GM19328 (cell line): ENCODE data around the gene CCT6A.
"Not testable (repeated sequence)": the region's sequence is repeated elsewhere in the genome, so short reads cannot be mapped to it uniquely, and the experiment has no call there.

Experiments used
- ATAC-seq: cut with Tn5 transposase; IDR thresholded peaks from one replicate; pipeline ENCODE4 v1.9.1; 2021; ENCODE audit warnings: mild to moderate bottlenecking, moderate library complexity; ENCODE audit not compliant: unreplicated experiment

Gene CCT6A, protein sequence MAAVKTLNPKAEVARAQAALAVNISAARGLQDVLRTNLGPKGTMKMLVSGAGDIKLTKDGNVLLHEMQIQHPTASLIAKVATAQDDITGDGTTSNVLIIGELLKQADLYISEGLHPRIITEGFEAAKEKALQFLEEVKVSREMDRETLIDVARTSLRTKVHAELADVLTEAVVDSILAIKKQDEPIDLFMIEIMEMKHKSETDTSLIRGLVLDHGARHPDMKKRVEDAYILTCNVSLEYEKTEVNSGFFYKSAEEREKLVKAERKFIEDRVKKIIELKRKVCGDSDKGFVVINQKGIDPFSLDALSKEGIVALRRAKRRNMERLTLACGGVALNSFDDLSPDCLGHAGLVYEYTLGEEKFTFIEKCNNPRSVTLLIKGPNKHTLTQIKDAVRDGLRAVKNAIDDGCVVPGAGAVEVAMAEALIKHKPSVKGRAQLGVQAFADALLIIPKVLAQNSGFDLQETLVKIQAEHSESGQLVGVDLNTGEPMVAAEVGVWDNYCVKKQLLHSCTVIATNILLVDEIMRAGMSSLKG

DNA sequence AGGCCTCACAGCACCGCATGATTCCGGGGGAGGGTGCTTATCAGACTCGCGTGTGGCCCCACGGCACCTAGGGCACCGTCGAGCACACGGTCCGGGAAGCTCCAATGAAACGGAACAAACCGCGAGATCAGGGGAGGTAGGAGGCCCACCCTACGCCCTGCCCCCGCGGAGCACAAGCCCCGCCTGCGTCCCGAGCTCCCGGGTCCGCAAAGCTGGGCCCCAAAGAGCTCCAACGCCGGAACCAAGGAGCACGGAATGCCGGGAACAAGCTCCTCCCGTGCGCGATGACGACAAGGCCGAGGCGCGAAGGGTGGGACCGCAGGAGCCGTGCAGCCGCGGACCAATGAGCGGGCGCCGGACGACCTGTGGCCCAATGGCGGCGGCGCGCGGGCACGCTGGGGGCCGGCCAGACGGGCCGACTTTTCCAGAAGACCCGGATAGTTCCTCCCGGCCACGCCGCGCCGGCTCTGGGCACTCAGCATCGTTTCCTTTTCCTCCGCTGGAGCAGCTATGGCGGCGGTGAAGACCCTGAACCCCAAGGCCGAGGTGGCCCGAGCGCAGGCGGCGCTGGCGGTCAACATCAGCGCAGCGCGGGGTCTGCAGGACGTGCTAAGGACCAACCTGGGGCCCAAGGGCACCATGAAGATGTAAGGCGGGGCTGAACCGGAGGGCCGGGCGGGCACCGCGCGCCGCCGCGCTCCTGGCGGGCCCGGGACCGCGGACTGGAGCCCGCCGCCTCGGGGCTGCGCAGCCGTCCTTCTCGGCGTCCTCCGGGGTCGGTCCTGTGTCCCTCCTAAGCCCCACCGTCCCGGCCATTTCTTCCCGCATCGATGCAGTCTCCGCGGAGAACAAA is at the start of gene CCT6A, which contains the start of gene PSPH:
TSS of gene CCT6A (plus strand) at position 427 of the 853 bp plus-strand sequence. CDS start at position 511, 84 bp downstream.
TSS of gene PSPH (minus strand) at position 106 of the 853 bp plus-strand sequence. CDS start 30,232 bp downstream, outside the sequence.
- peak; percentile 97 for ATAC-seq

DNA sequence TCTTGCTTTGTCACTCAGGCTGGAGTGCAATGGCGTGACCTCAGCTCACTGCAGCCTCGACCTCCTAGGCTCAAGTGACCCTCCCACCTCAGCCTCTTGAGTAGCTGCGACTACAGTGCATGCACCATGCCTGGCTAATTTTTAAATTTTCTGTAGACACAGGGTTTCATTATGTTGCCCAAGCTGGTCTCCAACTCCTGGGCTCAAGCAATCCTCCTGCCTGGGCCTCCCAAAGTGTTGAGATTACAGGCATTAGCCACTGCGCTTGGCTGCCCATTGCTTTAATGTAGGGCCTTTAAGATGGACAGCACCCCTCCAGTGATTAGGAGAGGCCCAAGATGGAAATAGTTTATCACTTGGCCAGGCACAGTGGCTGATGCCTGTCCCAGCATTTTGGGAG is 47.8 kb upstream of the CCT6A start:
- no peak for ATAC-seq

DNA sequence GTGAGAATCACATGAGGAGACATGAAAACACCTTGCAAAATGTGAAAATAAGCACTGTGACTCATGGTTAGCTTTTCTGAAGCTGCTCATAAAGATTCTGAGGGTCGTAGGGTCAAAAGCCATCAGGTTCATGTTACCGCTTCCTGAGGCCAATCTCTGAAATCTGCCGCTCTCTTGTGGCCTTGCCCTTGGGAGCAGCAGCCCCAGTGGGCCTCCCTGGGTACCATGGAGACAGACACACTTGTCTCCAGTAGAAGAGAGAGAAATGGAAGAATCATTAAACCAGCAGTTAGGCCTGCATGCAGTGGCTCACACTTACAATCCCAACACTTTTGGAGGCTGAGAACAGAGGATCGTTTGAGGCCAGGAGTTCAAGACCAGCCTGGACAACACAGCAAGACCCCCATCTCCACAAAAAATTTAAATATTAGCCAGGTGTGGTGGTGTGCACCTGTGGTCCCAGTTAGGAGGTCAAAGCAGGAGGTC is 44.4 kb upstream of the CCT6A start:
- no peak for ATAC-seq

DNA sequence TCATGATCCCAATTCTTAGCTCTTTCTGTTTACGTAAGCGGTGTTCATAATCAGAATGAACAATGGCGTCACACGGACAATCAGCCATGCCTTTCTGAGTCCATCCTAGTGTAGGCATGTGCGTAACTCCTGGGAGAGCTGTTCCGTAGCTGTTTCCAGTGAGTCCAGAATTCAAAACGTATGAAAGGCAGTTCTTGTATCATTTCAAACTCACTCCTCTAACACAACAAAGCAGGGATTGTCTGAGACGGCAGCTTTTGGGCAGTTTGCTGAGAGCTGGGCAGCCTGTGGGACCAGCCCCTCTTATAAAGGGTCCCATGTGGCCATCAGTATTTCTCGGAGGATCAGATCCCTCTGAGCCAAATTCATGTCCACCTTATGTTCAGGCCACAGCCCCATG is 43.7 kb upstream of the CCT6A start:
- no peak for ATAC-seq

DNA sequence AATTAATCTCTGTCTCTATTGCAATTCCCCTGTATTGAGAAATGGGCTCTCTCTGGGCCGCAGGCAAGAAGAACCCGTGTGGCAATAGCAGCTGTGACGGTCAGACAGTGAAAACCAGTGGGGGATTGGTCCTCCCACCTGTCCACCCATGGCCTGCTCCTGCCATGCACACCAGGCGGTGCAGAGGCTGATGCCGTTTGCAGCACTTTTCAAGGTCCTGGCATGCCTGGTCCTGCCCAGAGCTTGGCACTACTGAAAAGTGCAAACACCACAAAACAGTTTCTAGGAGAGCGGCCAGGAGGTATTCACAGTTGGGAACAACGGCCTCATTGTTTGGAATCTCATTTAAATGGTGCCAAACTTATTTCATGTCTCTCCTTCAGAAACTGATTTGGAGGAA is 41.9 kb upstream of the CCT6A start:
- ATAC-seq, result no peak

DNA sequence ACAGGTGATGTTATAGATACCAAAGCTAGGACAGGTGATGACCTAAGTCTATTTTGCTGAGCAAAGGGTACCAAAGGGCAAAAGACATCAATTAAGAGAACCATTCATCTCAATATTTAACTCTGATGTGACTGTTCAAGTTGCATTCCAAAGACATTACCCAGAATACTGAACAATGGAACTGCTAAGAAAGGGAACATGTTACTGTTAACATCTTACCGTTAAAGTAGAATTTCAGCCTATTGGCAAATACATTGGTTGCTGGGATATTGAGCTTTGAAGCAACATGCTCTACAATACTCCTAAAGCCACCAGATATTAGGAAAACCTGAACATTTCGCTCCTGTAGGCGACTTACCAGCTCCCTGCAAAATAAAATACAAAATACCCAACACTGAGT is 34.5 kb upstream of the CCT6A start:
- not testable (repeated sequence) for ATAC-seq

DNA sequence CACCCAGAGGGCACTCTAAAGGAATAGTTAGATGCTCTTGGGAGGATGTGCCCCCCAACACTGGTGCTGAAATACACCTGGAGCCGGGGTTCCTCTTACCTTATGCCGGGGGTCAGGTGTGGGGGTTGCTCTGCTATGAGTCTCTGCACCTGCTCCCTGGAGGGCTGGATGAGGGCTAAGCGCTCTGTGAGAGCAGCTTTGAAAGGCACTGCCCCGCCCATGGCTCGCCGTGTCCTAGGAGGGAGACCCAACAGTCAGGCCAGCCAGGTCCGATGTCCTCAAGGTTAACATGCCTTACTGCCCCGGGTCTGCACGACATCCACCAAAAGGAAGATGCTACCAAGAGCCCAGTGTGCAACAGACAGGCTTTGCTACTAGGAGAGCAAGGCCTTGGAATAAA is 32.1 kb upstream of the CCT6A start:
- ATAC-seq, result no peak

DNA sequence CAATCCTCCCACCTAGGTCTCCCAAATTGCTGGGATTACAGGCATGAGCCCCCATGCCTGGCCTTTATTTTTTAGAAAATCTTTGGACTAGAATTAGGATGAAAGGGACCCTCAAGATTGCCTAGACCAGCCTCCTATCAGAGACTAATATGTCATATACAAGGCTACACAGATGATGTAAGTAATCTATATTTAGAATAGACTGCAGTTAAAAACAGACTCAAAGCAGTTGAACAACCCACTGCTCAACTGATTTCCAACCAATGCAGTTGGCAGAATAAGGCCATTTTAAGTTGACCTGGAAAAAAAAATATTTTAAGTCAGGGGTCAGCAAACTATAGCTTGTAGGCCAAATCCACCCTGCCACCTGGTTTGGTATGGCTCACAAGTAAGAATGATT is 28.1 kb upstream of the CCT6A start:
- no peak for ATAC-seq

DNA sequence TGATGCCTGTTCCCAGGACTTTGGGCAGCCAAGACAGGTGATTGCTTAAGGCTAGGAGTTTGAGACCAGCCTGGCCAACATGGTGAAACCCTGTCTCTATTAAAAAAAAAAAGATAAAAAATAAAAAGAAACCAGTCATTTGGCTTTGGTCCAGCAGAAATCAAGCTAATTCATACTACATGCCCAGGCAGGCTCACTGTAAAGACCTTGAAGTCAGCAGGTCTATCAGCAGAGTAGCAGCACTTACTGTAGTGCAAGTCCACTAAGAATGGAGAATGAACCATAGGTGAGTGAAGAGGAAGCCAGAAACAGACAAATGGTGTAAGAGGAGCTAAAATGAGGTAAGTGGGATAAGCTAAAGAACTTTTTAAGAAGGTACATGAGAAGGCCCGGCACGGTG is 25.0 kb upstream of the CCT6A start:
- ATAC-seq, result no peak

DNA sequence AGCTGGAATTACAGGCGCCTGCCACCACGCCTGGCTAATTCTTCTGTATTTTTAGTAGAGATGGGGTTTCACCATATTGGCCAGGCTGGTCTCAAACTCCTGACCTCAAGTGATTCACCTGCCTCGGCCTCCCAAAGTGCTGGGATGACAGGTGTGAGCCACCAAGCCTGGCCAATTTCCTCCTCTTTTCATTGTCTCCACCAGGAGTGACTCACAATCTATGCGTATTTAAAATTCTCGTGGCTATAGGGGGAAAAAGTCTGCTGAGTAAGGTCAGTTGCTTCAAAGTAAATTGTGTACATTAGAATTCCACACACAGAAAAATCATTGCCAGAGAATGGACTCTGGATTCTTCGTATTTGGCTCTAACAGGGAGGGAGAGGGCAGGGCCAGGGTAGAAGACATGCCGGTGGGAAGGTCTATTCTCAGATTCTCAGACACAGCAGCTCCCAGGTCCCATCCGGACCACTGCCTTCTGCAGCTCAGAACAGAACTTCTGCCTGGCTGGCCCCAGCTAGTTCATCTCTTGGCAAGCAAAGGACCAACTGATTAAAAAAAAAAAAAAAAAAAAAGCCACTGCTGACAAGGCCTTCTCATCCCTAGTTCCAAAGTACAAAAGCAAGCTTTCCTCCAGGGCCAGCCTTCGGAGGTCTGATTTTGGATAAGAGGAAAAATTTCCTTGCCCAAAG is 22.5 kb upstream of the CCT6A start:
- ATAC-seq, result no peak

DNA sequence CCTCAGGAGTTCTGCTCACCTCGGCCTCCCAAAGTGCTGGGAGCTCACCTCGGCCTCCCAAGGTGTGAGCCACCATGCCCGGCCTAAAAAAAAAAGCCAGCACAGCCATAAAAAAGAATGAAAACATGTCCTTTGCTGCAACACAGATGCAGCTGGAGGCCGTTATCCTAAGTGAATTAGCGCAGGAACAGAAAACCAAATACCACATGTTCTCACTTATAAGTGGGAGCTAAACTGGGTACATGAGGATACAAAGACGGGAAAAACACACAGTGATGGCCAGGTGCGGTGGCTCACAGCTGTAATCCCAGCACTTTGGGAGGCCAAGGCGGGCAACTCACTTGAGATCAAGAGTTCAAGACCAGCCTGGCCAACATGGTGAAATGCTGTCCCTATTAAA is 21.2 kb upstream of the CCT6A start:
- ATAC-seq, result no peak

DNA sequence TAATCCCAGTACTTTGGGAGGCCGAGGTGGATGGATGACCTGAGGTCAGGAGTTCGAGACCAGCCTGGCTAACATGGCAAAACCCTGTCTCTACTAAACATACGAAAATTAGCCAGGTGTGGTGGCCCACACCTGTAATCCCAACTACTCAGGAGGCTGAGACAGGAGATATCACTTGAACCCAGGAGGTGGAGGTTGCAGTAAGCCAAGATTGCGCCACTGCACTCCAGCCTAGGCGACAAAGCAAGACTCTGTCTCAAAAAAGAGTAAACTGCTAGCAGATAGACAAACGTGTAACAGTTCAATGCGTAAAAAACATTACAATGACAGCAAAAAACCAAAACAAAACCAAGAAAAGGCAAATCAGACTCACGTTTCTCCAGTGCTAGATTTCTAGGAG is 20.0 kb upstream of the CCT6A start:
- ATAC-seq, result not testable (repeated sequence)

DNA sequence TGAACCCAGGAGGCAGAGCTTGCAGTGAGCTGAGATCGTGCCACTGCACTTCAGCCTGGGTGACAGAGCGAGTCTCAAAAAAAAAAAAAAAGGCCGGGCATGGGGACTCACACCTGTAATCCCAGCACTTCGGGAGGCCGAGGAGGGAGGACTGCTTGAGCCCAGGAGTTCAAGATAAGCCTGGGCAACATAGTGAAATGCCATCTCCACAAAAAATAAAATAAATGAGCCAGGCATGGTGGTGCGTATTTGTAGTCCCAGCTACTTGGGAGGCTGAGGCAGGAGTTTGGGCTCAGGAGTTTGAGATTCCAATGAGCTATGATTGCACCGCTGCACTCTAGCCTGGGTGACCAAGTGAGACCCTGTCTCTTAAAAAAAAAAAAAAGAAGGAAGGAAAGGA is 19.0 kb upstream of the CCT6A start:
- ATAC-seq, result not testable (repeated sequence)

DNA sequence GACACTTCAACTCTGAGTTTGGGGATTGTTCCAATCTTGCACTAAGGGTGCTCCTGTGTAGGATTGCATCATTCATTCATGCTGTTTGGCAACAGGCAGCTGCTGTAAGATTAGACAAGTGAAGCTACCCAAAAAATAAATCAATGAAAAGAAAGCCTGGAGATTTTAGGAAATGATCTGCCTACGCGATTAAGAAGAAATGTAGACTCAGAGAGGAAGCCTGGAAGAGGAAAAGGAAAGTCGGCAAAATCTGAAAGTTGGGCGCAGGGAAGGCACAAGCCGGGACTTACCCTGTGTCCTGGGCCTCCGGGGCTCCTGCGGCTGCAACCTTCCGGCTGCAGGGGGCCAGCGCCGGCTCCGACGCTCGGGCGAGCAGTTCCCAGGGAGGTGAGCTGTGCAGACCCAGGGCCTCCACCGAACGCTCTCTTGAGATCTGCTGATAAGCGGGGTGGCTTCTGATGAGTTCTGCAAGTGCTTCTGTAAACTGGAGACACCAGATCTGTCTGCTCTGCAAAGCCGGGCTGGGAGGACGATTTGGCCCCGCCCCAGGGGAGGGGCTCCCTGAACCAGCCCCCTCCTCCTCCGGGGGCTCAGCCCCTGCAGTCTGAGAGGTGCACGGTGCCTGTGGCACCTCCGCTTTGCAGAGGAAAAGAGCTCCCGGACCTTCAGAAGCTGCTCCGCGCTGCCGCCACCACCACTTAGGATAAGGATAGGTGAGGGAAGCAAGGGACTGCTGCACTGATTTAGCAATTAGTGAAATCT is 17.7 kb upstream of the CCT6A start:
- ATAC-seq, result peak; percentile 97

DNA sequence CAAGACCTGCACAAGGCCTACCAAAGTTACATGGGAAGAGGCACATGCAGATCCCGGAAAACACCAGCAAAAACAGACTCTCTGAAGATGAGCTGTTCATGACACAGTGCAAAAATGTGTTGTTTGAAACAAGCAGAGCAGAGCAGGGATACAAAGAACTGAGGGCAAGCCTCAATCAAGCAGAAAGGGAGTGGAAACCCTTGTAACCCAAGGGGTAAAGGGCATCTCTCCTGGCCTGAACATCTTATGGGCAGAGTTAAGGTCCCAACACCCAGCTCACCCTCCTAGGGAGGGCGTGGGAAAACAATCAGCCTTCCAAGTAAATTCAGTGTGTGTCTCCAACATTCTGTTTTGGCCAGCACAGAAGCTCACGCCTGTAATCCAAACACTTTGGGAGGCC is 10.8 kb upstream of the CCT6A start:
- no peak for ATAC-seq

DNA sequence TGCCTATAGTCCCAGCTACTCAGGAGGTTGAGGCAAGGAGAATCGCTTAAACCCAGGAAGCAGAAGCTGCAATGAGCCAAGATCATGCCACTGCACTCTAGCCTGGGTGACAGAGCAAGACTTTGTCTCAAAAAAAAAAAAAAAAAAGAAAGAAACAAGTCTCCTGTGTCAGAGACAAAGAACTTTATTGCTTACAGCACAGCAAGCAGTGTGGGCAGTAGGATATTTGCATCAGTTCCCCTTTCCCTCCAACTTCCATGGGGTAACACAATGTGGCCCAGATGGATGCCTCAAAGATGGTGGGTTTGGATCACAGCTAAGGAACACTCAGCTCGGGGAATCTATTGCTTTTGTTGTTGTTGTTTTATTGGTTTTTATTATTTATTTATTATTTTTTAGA is 5.8 kb upstream of the CCT6A start:
- not testable (repeated sequence) for ATAC-seq

DNA sequence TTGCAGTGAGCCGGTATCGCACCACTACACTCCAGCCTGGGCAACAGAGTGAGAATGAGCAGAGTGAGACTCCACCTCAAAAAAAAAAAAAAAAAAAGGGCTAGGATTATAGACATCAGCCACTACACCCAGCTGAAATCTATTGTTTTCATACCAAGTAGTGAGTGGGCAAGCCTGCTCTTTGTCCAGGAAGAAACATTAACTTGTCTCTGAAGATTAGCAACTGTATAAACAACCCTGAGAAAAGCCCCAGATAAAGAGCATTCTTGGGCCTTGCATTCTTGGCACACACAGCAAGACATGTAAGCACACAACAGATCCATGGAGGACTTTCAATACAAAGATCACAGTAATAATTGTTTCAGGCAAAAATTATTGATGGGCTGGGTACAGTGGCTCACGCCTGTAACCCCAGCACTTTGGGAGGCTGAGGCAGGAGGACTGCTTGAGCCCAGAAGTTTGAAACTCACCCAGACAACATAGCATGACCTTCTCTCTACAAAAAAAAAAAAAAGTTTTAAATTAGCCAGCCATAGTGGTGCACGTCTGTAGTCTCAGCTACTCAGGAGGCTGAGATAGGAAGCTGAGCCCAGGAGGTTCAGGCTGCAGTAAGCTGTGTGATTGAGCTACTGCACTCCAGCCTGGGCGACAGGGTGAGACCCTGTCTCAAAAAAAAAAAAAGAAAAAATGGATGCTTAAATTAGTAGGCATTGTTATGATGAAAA is 4.7 kb upstream of the CCT6A start:
- ATAC-seq, result no peak

DNA sequence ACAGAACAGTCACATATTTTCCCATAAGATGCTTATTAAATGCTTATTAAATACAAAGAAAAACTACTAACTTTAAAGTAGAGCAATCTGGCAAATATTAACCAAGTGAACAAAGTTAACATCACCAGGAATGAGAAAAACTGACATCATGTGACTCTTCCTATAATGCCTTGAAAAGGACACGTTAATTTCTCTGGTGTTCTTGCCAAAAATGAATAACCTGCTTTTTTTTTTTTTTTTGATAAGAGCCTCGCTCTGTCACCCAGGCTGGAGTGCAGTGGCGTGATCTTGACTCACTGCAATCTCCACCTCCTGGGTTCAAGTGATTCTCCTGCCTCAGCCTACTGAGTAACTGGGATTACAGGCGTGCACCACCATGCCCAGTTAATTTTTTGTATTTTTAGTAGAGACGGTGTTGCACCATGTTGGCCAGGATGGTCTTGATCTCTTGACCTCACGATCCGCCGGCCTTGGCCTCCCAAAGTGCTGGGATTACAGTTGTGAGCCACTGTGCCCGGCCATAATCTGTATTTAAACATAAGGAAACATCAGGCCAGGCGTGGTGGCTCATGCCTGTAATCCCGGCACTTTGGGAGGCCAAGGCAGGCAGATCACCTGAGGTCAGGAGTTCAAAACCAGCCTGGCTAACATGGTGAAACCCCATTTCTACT is 4.0 kb upstream of the CCT6A start:
- ATAC-seq, result not testable (repeated sequence)

DNA sequence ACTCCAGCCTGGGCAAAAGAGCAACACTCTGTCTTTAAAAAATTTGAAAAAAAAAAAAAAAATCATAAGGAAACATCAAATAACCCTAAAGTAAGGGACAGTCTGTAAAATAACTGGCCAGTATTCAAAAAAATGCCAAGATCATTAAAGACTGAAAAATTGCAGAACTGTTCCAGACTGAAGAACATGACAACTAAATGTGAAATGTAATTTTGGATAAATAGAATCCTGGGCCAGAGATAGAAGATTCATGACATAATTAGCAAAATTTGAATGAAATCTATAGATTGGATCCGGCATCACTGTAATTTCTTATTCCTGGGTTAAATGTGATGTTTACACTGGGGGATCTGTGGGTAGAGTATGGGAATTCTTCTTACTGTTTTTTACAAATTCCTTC is 3.3 kb upstream of the CCT6A start:
- no peak for ATAC-seq
